GM18861 (cell line): ENCODE data around the gene TEX13B.
"Not testable (repeated sequence)": the region's sequence is repeated elsewhere in the genome, so short reads cannot be mapped to it uniquely, and the experiment has no call there.

Experiments used
- ATAC-seq: cut with Tn5 transposase; IDR thresholded peaks from one replicate; pipeline ENCODE4 v1.9.1; 2021; ENCODE audit not compliant: unreplicated experiment

TEX13B gene

GRCh38 chrX:107982356-107982755 is at the start of gene TEX13B:
Gene TEX13B, minus strand, starts transcription at chrX:107982370. Its CDS starts 243 bp downstream, at chrX:107982127.
- no peak for ATAC-seq

GRCh38 chrX:108029928-108030711 is 48.0 kb upstream of the TEX13B start:
- ATAC-seq, result no peak

- ATAC-seq, result no peak
Measured at GRCh38 chrX:108028854-108029253, 46.7 kb upstream of the TEX13B start.

- ATAC-seq, result no peak
Measured at GRCh38 chrX:108025954-108026600, 43.9 kb upstream of the TEX13B start.

- ATAC-seq, result no peak
Measured at GRCh38 chrX:108025376-108025775, 43.2 kb upstream of the TEX13B start.

GRCh38 chrX:108022491-108023089 is 40.4 kb upstream of the TEX13B start:
- no peak for ATAC-seq

GRCh38 chrX:108020631-108021030 is 38.5 kb upstream of the TEX13B start:
- ATAC-seq, result no peak

GRCh38 chrX:108019382-108019875 is 37.3 kb upstream of the TEX13B start:
- ATAC-seq, result no peak

- ATAC-seq, result no peak
Measured at GRCh38 chrX:108018656-108019381, 36.6 kb upstream of the TEX13B start.

- ATAC-seq, result peak; percentile 96
Measured at GRCh38 chrX:108001218-108001814, 19.1 kb upstream of the TEX13B start.

GRCh38 chrX:108000751-108001150 is 18.6 kb upstream of the TEX13B start:
- ATAC-seq, result no peak

GRCh38 chrX:107996124-107996523 is 14.0 kb upstream of the TEX13B start:
- ATAC-seq, result no peak

GRCh38 chrX:107985033-107985432 is 2.9 kb upstream of the TEX13B start:
- no peak for ATAC-seq

GRCh38 chrX:107979534-107979933 is 2.6 kb downstream of the TEX13B start:
- no peak for ATAC-seq

GRCh38 chrX:107978707-107979307 is 3.4 kb downstream of the TEX13B start:
- no peak for ATAC-seq

GRCh38 chrX:107978071-107978470 is 4.1 kb downstream of the TEX13B start:
- no peak for ATAC-seq

GRCh38 chrX:107971636-107972035 is 10.5 kb downstream of the TEX13B start:
- no peak for ATAC-seq

GRCh38 chrX:107970073-107970472 is 12.1 kb downstream of the TEX13B start:
- ATAC-seq, result no peak

GRCh38 chrX:107968623-107969022 is 13.5 kb downstream of the TEX13B start:
- peak; percentile 67 for ATAC-seq

GRCh38 chrX:107955337-107955736 is 26.8 kb downstream of the TEX13B start:
- ATAC-seq, result not testable (repeated sequence)
